AG09309 (cell line): ENCODE results near the gene C20orf144.

Experiments
- DNase-seq: peaks from one replicate; pipeline ENCODE4 v3.0.0-alpha.2; 2010; ENCODE audit warnings: low read depth
- H3K4me3 ChIP-seq: 2 replicates; pipeline ENCODE4 v1.5.1; 2011; ENCODE audit warnings: mild to moderate bottlenecking, low read depth, low read length, moderate library complexity; ENCODE audit not compliant: control insufficient read depth
- TF ChIP-seq, protein P1 (sequence below): IDR thresholded peaks from 2 replicates; pipeline ENCODE4 v1.5.1; 2011; ENCODE audit warnings: mild to moderate bottlenecking, low read depth, low read length, inconsistent platforms; ENCODE audit not compliant: insufficient read depth, control insufficient read depth; ENCODE audit errors: missing control alignments

C20orf144 gene

DNA sequence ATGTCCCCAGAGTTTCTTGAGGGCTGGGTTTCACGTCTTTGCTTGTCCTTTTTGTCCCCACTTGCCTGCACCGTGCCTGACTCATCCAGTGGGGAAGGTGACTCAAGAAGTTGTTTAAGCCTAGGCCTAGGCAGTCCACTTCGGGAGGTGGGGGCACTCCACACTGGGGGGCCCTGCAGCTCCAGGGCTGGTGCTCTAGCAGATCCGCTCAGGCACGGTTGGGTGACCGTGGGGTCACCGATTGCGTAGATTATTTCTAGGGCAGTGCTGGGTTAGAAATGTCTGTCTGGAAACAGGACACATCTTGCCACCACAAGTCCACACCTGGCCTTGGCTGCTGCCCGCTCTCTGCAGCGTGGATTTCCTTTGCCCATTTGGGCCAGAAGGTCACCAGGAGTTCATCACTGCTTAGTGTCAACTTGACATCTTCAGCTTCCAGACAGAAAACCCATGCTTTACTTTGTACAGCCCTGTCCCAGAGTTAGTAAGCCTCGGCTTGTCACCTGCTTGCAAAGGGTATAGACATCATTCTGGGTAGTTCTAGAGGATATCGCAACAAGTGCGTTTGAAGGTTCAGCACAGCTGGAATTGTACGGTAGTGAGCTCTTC lies 13.6 kb upstream of the C20orf144 start:
- TF ChIP-seq, protein P1, sequence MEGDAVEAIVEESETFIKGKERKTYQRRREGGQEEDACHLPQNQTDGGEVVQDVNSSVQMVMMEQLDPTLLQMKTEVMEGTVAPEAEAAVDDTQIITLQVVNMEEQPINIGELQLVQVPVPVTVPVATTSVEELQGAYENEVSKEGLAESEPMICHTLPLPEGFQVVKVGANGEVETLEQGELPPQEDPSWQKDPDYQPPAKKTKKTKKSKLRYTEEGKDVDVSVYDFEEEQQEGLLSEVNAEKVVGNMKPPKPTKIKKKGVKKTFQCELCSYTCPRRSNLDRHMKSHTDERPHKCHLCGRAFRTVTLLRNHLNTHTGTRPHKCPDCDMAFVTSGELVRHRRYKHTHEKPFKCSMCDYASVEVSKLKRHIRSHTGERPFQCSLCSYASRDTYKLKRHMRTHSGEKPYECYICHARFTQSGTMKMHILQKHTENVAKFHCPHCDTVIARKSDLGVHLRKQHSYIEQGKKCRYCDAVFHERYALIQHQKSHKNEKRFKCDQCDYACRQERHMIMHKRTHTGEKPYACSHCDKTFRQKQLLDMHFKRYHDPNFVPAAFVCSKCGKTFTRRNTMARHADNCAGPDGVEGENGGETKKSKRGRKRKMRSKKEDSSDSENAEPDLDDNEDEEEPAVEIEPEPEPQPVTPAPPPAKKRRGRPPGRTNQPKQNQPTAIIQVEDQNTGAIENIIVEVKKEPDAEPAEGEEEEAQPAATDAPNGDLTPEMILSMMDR = no peak
- DNase-seq = no peak
- H3K4me3 ChIP-seq = no peak overlapping the region

DNA sequence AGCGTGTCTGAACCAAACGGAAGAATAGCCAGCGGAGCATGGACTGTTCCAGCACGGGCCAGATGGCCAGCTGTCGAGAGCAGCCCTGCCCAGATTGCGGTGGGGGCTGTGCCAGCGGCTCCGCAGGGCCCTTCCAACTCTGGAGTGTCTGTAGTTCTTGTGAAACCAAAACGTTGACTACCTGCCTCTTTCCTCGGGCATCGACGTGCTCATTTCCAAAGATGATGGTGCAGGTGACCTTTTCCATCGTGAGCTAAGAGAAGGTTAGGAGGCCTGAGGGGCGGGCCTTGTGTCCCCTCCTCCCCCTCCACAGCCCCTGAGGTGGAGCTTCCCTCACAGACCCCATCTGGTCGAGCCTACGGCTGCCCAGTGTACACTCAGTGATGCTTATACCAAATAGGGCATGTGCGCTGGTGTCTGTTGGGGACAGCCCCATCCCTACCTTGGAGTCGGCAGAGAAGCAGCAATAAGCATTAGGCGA lies 12.9 kb upstream of the C20orf144 start:
- TF ChIP-seq, protein P1 = no peak
- DNase-seq = no peak
- no peak overlapping the region for H3K4me3 ChIP-seq

DNA sequence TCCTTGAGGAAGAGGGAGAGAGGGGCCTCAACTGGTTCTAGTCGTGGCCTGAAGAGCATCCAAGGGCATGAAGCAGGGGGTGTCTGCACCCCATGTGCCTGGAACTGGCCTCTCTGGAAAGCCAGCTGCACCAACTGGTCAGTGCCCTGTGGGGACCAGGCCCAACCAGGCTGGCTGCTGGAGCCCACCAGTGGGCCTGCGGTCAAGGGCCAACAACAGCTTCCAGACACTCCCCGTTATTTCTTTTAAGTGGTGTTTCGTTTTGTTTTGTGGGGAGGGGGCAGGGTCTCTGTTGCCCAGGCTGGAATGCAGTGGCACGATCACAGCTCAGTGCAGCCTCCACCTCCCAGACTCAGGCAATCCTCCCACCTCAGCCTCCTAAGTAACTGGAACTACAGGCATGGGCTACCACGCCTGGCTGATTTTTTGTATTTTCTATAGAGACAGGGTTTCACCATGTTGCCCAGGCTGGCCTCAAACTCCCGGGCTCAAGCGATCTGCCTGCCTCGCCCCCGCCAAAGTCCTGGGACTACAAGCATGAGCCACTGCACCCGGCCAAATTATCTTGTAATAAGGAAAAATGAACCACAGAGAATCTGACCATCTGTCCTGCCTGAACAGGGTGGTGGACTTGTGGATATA lies 11.9 kb upstream of the C20orf144 start:
- DNase-seq = no peak
- TF ChIP-seq, protein P1 = no peak
- no peak overlapping the region for H3K4me3 ChIP-seq

DNA sequence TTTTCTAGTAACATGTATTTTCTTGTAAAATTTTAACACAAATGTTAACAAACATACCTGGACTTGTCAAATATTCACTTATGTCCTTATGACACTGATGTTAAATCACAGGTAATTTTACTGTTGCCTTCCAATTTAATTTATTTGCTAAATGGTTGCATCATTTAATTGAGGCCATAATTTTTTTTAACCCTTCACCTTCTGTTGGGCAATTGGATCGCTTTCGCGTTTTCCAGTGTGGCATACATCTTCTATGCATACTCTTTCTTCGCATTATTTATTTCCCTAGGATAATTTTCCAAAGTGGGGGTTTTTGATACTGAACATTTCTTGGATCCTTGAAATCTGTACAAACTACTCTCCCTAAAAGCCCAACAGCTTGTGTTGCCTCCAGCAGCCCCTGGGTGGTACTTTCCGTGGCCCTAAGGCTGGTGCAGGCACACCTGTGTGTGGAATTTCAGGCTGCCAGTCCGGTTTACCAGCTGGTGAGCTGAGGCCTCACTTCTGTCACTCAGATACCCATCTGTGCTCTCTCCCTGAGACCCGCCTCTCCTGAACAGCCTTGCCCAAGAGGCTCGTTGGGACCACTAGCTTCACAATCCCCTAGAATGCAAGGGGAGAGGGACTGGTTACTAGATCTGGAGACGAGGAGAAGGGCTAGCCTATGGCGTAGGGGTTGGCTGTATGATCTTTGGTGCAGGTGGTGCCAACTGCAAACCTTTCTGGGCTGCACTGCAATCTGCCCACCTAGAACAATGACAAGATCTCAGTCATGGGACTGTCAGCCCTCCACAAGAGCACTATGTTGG lies 11.2 kb upstream of the C20orf144 start:
- no peak for DNase-seq
- TF ChIP-seq, protein P1 = no peak

DNA sequence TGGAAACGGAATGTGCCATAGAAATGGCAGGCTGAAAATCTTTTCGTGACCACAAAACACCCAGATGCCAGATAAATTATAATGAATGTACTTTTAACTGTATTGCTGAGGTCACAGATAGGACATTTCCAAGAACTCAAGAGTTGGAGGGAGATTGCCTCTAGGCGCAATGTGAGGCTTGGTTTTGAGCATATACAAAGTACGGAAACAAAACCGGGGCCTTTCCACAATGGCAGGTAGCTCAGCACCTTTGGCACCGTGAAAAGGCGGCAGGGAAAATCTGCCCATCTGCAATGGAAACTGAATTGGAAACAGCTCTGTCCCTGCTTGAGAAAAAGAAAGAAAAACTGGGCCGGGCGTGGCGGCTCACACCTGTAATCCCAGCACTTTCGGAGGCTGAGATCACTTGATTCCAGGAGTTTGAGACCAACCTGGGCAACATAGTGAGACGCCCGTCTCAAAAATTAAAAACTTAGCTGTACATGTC lies 10.5 kb upstream of the C20orf144 start:
- no peak overlapping the region for H3K4me3 ChIP-seq
- TF ChIP-seq, protein P1 = no peak
- DNase-seq = no peak

More for the DNA sequence above, 11.2 kb upstream of the C20orf144 start:
- no peak overlapping the region for H3K4me3 ChIP-seq

DNA sequence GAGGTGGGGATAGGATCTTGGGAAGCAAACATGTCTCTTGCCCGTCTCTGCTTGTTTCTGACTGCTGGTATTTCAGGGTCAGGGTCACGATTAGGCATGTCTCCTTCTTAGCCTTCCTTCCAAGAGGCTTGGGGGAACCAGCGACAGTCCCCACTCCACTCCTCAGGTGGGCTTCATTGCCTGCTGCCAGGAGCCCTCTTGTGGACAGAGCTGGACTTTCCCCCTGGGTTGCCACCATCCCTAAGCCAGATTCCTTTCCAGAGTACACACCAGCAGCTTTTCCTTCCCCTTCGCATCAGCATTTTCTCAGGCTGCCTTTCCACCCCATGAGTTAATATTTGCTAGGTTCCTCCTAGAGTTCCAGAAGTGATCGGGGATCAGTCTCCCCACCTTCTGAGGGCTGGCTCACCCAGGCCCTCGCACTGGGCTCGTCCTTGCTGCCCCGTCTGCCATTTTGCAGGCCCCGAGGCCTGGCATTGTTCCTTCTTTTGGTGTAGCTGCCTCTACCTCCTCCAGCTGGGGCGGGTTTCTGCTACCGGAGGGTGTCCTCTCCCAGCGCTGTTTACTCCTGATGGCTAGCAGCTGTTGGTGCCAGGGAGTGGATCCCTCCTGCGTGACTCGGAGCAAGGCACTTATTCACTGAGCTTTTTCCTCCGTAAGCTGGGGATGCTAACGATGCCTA lies 8.8 kb upstream of the C20orf144 start:
- TF ChIP-seq, protein P1 = peak; percentile 95
- DNase-seq = no peak
- H3K4me3 ChIP-seq = no peak overlapping the region; the same call in 1 of the 2 replicates
